Neural cell (in vitro differentiated cells): ENCODE measurements around the gene ACAD9.

Source experiments
- CTCF ChIP-seq: fragments of 450-650 bp; IDR thresholded peaks from 2 replicates; pipeline ENCODE4 v1.5.1; 2014; ENCODE audit warnings: antibody characterized with exemption, mild to moderate bottlenecking, moderate library complexity; ENCODE audit not compliant: poor library complexity, severe bottlenecking
- POLR2AphosphoS5 ChIP-seq: IDR thresholded peaks from 2 replicates; pipeline ENCODE4 v1.6.1; 2012
- RAD21 ChIP-seq: fragments of 450-650 bp; conservative IDR thresholded peaks from 2 replicates; pipeline ENCODE4 v1.6.1; 2014; ENCODE audit warnings: antibody characterized with exemption, mild to moderate bottlenecking, moderate library complexity

GRCh38 chr3:128851601-128852000 lies 27.8 kb upstream of the ACAD9 start:
- TF ChIP-seq POLR2AphosphoS5 (no peak), CTCF (no peak), RAD21 (no peak)
